Head of caudate nucleus (tissue), 42 donors: ENCODE results near the gene VPS41.

ENCODE experiments used
- DNase-seq, 42 donors: peaks; one replicate each; pipeline versions ENCODE4 v3.0.0 to v3.0.0-alpha.2; 2020 to 2021; ENCODE audit warnings: mixed read lengths in 7 of 42
- intact Hi-C: fragments of 100-400 bp; cut with DNase I; formaldehyde crosslinking; loops from one replicate; pipeline ENCODE4 v1.15.0; 2022

The VPS41 gene

DNA sequence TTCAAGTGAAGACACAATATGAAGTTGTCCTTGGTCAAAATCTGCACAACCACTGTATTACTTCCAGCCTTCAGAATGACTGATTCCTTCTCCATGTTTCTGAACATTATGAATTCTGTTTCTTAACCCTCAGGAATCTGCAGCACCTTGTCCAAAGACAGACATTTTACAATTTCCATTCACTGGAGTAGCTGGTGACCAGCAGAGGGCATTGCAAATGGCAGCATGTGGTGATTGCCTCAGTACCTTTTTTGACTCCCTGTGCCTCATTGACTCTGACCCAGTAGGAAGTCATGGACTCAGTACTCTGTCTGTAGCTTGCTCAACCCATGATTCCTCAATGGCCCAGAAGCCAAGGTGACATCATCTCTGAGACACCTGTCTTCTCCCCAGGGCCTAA is 879 bp upstream of the VPS41 start:
- DNase-seq, result no peak
- intact Hi-C loops, result no loop called here

DNA sequence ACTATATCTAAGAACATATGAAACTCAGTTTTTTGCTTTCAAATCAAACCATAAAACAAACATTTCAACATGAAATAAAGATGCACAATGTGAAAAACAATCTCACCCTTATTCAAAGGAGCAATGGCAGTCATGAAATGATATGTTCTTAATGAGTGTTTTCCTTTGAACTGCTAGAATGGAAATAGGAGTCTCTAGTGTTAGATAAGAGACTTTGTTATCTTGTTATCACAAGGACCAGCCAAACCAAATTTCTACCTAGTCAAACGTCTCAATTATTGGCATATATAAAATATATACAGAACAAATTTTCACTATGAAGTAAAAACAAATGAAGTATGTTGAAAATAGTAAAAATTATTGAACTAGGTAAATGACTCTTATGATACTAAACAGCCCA is 1.2 kb downstream of the VPS41 start:
- no peak for DNase-seq
- intact Hi-C loops, result no loop called here

DNA sequence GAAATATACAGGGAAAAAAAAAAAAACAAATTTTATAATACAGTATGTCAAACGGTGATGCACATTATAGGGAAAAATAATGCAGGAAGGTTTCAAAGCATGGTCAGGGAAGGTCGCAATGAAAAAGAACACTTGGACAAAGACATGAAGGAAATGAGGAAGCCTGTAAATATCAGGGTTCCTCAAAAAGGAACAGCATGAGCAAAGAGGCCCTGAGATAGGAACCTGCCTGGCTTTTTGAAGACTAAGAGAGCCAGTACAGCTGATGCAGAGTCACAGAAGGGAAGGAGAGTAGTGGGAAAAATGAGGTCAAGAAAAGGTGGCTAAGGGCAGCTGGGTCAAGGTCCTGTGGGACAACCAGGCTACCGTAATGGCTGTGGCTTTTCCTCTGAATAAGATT is 1.9 kb downstream of the VPS41 start:
- DNase-seq, result no peak
- intact Hi-C loops, result no loop called here

DNA sequence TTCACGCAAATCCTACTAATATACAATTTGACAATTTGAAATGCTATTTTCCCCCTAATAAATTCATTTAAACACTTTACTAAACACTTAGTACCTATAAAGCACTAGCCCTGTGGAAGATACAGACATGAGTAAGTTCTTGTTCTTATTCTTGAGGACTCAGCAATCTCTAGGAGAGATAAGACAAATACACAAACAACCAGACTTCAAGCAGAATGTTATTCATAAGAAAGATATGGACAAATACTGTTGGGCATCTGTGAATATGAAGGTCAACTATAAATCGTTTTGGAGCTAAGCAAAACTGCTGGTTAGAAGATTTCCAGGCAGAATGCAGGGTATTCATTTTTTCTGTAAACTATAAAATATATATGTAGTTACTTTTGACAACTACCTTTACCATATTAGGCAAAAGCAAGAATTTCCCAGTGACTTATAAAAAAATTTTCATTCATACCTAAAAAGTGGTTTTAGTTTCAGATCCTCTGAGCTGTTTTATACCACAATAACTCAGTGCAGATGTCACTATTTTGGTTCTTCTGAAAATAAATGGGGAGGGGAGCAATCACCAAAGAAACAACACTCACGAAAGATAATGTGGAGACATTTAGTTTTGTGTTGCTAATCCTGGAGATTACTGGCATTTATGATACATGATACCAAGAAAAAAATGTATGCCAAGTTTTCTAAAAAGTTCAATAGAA is 3.8 kb downstream of the VPS41 start:
- intact Hi-C loops, result no loop called here

DNA sequence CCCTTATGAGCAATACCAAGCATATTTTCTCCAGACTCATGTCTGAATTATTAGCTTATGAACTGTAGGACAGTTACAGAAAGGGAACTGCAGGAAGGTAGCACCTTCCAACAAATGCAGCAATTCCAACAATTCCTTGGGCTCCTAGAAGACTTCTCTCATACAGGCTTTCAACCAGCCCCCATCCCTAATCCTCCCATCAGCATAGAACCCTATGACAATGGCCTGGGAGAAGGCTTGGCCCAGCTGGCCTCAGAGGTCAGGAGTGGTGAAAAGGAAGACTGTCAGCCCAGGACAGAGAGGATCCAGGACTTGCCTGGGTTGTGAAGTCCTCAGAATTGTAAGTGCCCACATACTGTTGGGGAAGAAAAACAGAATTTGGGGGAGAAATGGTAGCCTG is 5.9 kb downstream of the VPS41 start:
- intact Hi-C loops, result no loop called here
- no peak for DNase-seq

More for the DNA sequence above, 3.8 kb downstream of the VPS41 start:
- no peak for DNase-seq

DNA sequence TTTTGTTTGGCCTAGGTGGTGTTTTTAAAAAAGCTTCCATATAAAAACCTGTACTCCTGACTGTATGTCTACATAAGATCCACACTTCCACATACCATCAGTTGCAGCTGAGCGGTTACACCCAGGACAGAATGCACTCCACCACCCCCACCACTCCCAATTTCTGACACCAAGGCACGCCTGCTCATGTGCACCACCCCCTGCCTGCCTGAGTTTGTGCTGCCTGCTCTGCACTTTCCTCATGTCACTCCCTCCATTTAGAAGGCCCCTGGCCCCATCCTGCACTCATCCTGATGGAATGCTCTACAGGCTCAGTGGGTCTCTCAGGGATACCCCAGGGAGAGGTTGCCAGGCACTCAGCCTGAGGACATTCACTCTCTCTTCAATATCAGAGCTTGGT is 6.5 kb downstream of the VPS41 start:
- intact Hi-C loops, result no loop called here
- peak in 26 of 42 donors; percentile 8 to 77 (median 44) for DNase-seq

DNA sequence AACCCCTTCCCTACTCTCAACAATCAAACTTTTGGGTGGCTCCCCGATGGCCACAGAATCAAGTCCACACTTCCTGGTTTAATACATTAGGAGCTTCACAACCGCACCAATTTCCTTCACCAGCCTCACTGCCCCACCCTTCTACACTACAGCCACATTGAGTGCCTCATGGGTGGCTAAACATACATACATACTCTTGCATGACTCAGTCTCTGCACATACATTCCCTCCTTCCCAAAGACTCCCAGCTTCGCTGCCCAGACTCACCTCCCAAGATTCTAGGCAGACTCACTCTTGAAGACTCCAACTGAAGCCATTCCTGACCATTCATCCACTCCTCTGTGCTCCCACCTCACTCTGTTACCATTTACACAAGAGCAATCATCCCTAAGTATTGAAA is 15.9 kb downstream of the VPS41 start:
- DNase-seq, result no peak
- intact Hi-C loops, result no loop called here

DNA sequence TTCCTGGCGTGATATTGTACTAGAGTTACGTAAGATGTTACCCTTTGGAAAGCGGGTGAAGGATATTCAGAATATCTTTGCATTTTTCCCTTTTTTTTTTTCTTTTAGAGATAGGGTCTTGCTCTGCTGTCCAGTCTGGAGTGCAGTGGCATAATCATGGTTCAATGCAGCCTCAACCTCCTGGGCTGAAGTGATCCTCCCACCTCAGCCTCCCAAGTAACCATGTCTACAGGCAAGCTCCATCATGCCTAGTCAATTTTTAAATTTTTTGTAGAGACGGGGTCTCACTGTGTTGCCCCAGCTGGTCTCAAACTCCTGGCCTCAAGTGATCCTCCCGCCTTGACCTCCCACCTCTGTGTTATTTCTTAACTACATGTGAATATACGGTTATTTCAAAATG is 18.4 kb downstream of the VPS41 start:
- intact Hi-C loops, result no loop called here
- no peak for DNase-seq

DNA sequence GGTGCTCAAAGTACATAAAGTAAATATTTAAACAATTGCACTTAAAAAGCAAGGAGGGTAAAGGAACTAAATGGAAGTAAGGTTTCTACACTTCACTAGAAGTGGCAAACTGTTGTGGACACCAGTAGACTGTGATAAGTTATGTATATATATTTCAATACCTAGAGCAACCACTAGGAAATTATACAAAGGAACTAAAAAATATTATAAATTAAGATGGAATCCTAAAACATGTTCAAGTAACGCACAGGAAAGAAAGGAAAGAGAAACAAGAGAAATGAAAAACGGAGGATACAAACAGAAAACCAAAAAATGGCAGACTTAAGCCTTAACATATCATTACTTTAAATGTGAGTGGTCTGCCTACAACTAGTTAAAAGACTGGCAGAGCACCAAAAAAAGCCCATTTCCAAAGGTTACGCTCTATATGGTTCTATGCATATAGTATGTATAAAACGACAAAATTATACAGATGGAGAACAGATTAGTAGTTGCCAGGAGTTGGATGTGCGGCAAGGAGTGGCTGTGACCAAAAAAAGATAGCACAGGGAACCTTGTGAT is 19.0 kb downstream of the VPS41 start:
- intact Hi-C loops, result no loop called here
- no peak for DNase-seq

DNA sequence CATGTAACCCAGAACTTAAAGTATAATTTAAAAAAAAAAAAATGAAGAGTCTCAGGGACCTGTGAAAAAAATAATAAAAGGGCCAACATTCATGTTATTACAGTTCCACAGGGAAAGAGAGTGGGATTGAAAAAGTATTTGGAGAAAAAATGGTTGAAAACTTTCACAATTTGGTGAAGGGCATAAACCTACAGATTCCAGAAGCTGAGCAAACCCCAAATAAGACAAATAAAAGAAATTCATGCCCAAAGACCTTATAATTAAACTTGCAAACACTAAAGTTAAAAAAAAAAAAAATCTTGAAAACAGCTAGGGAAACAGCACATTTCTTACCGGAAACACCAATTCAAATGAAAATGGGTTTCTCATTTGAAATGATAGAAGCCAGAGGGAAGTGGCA is 19.9 kb downstream of the VPS41 start:
- intact Hi-C loops, result no loop called here
- DNase-seq, result no peak

DNA sequence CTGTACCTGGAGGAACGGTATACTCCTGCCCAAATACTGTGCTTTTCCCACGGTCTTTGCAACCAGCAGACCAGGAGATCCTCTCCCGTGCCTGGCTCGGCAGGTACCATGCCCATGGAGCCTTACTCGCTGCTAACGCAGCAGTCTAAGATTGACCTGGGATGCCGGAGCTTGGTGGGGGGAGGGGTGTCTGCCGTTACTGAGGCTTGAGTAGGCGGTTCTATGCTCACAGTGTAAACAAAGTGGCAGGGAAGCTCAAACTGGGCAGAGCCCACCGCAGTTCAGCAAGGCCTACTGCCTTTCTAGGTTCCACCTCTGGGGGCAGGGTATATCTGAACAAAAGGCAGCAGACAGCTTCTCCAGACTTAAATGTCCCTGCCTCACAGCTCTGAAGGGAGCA is 22.7 kb downstream of the VPS41 start:
- no peak for DNase-seq
- intact Hi-C loops, result no loop called here

DNA sequence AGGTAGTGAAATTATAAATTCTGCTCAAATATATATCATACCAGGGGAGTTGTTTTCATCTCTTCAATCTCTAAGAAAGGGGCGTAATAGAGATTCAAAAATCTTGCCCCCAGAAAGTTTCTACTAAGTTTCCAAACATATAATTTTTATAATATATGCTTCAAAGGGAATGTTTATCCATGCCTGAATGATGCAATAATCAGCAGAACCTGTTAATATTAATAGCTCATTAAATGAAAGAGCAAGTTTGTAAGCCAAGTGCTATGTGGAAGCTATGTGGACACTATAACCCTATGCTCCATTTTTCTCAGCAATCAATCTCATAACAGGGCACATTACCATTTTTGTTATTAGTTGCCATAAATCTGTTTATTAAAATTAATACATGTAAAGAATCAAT is 25.3 kb downstream of the VPS41 start:
- intact Hi-C loops, result no loop called here
- no peak for DNase-seq

DNA sequence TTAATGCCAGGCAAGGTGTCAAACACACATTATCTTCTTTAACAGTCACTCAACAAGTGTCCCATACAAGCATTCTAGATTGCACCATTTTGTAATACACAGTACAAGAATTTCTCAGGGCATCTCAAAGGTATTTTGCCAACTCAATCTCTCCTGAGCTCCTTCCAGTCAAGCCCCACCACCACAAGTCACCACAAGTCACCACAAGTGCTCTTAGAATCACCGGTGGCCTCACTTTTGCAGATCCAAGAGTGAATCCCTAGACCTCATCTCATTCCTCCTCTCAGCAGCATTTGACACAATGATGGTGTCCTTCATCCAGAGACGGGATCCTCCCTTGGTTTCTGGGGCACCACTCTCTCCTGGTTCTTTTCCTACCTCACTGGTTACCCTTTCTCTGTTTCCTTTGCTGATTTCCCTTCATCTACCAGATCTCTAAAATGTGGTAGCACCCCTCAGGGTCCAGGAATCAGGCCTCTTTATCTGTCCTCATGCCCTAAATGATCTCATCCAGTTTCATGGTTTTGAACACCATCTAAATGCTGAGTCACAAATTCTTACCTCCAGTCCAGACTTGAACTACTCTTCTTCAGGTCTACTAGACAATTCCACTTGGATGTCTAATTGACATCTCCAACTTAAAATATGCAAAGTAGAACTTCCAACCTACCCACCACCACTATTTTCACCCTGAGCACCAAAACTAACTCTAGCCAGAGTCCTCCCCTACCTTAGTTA is 26.9 kb downstream of the VPS41 start:
- no peak for DNase-seq
- intact Hi-C loops, result no loop called here

DNA sequence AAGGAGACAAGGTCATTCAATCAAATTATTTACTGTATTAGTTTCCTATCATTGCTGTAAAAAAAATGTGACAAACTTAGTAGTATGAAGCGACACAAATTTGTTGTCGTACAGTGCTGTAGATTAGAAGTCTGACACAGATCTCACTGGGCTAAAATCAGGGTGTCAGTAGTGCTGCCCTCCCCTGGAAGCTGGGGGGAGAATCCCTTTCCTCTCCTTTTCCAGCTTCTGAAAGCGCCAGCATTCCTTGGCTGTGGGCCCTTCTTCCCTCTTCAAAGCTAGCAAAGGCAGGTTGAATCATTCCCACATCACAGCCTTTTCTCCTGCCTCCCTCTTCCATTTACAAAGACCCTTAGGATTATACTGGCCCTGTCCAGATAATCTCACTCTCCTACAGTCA is 28.0 kb downstream of the VPS41 start:
- intact Hi-C loops, result no loop called here

DNA sequence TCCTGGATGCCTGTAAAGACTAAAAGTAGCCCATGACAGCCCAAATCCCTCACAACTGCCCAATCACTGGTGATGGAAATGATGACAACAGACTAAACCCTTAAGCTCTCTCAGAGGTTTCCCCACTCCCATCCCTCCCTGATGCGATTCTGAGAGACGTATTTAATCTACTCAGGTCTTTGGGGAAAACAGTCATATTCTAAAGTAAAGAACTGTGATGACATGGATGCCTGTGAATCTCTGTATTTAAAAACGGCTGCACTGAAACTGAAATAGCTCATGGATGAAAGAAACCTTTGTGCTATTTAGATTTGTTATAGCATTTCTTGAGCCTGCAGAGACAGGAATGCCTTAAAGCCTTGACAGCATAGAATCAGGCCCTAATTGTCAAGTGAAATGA is 28.5 kb downstream of the VPS41 start:
- DNase-seq, result peak in 1 of 42 donors; percentile 7

More for the DNA sequence above, 28.0 kb downstream of the VPS41 start:
- DNase-seq, result peak in 21 of 42 donors; percentile 6 to 70 (median 24)

DNA sequence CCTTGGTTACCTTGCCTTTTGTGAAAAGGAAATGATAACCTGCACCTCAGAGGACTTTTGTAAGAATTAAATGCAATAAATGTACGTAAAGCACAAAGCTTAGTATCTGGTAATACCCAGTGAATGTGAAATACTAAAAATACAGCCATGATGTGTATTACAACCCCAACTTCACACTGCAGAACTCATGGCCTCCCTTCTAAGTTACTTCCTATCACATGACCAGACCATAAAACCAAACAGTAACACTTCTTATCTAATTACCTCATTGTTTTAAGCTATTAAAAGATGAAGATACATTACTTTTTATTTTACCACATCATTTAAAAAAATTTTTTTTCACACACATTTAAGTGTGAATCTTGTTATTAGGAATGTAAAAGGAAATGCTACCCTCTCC is 29.0 kb downstream of the VPS41 start:
- DNase-seq, result no peak
- intact Hi-C loops, result no loop called here

More for the DNA sequence above, 28.5 kb downstream of the VPS41 start:
- intact Hi-C loops, result no loop called here

DNA sequence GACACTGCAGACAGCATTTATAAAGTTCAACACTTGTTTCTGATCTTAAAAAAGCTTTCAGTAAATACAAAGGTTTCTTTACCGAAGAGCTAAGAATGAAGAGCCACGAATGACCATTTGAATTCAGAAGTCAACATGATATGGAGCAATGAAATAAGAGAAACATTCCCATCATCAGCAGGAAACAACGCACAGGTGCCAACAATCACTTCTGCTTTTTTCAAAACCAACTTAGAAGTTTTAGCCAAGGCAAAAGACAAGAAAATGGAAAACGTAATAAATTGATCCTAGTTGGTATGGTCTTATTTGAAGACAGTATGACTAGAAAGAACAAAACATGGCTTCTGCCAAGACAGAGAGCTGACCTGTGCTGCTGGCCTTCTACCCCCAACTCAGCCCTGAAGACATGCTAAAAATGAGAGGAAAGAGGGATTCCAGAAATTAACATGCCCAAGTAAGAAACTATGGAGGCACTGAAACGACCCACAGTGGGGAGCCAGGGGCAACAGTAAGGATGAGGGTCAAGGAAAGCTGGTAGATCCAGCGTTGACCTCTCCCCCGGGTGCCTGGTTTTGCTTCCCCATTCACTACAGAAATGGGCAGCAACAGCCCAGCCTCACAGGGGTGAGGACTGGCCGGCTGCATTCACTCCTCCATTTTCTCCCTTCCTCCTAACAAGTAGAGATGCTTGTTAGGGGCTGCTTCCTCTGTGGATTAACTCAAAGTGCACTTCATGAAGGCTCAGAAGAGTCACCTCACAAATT is 30.1 kb downstream of the VPS41 start:
- intact Hi-C loops, result no loop called here
- DNase-seq, result no peak

DNA sequence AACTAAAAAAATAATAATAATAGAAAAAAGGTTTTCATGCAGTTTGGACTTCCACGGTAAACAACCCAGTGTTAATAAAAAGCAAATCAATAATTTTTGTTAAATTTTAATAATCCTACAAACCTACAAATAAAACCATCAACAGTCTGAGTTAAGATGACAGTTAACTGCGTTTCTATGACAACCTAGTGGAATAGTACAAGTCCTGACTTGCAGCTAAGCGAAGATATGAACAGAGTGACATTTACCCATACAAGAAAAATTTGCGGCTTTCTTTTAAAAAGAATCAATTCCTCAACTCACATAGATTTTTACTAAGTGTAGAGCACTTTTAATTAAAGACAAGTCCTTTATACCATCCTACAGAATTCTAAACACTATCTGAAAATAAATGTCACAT is 35.6 kb downstream of the VPS41 start:
- no peak for DNase-seq
- intact Hi-C loops, result no loop called here

DNA sequence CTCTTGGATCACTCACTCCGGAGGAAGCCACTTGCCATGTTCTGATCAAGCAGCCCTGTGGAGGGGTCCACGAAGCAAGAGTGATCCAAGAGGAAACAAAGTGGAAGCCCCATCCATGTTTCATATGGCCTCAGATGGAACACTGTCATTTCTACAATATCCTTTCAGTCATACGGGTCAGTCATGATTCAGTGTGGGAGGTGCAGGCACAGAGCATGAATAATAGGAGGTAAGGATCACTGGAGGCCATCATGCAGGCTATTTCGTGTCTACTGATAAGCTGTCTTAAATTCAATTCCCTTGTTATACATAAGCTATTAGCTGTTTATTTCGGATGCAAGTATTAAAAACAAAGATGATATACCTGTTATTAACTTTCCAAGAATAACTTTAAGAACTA is 36.8 kb downstream of the VPS41 start:
- intact Hi-C loops, result no loop called here
- no peak for DNase-seq

DNA sequence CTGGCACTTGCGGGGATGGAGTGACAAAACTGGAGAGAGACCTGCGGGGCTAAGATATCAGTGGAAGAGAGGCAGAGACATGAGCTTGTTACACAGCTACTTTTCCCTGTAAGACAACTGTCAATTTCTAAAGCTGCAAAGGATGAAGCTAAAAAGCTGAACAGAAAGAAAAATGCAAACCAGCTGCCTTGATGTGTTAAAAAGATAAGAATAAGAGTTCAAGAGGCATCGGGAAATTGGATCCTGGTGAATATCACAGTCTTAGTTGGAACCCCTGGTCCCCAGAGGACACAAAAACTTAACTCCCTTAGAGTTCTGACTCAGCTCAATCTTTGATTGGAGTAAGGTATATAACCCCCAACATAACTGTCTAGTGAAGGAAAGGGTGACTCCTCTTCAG is 38.8 kb downstream of the VPS41 start:
- no peak for DNase-seq
- intact Hi-C loops, result no loop called here
